H1 (cell line): Measurements from ENCODE around the gene DISC1. TPM values are rescaled to one million over a fixed set of nuclear protein-coding genes. Genes with fewer than 3 reads are reported as not detected.

Experiments
- CTCF ChIA-PET: fragments of 300-600 bp; sonication (Branson Sonifier 250); formaldehyde crosslinking; loops from one replicate; lab custom pipeline; 2021; ENCODE audit not compliant: partially characterized antibody; lab: Charles Lee
- POLR2A ChIA-PET: fragments of 300-600 bp; sonication (Branson Sonifier 250); formaldehyde crosslinking; loops from one replicate; lab custom pipeline; 2021; ENCODE audit warnings: inconsistent platforms; ENCODE audit not compliant: partially characterized antibody; lab: Charles Lee
- DNase-seq, 2 experiments: peaks; one replicate each; pipeline versions ENCODE4 v3.0.0 to v3.0.0-alpha.2; 2010 to 2022; ENCODE audit warnings: low spot score in 2 of 2, low read depth in 1 of 2, mixed read lengths in 1 of 2
- FAIRE-seq: peaks from 2 replicates; lab custom pipeline; 2011; peaks lifted over from hg19 to GRCh38; lab: Jason Lieb, UNC
- H2AFZ ChIP-seq: 2 replicates; pipeline ENCODE4 v1.8.1; 2012; ENCODE audit warnings: low read length, inconsistent platforms
- H2AK5ac ChIP-seq: 2 replicates; pipeline ENCODE4 v1.6.1; 2013; ENCODE audit warnings: low read depth, low read length
- H2BK120ac ChIP-seq: replicated peaks from 2 replicates; pipeline ENCODE3; 2013; ENCODE audit warnings: low read depth, low read length, inconsistent platforms
- H2BK12ac ChIP-seq: 2 replicates; pipeline ENCODE4 v1.6.1; 2013; ENCODE audit warnings: low read depth, low read length
- H2BK15ac ChIP-seq: 2 replicates; pipeline ENCODE4 v1.6.1; 2013; ENCODE audit warnings: low read length
- H2BK20ac ChIP-seq: 2 replicates; pipeline ENCODE4 v1.6.1; 2013; ENCODE audit warnings: low read length
- H2BK5ac ChIP-seq: 2 replicates; pipeline ENCODE4 v1.6.1; 2013; ENCODE audit warnings: low read depth, low read length
- H3K14ac ChIP-seq: 2 replicates; pipeline ENCODE4 v1.6.1; 2013; ENCODE audit warnings: inconsistent platforms; ENCODE audit not compliant: insufficient read length
- H3K18ac ChIP-seq: 2 replicates; pipeline ENCODE4 v1.6.1; 2013; ENCODE audit warnings: low read length; ENCODE audit errors: extremely low read depth
- H3K23ac ChIP-seq: 2 replicates; pipeline ENCODE4 v1.6.1; 2013; ENCODE audit warnings: inconsistent platforms; ENCODE audit not compliant: insufficient read length
- H3K23me2 ChIP-seq: 2 replicates; pipeline ENCODE4 v1.6.1; 2013; ENCODE audit warnings: low read depth, low read length
- H3K27ac ChIP-seq: 2 replicates; pipeline ENCODE4 v1.6.1; 2011; ENCODE audit warnings: low read depth, low read length, inconsistent platforms
- H3K27me3 ChIP-seq, 4 experiments: replicated peaks in 1 of 4; 1 replicate in 1 of 4; 2 replicates in 3 of 4; pipeline versions ENCODE4 v1.6.1 to v1.8.1; 2011 to 2013; ENCODE audit warnings: low read length in 3 of 4, mild to moderate bottlenecking in 3 of 4, inconsistent platforms in 2 of 4, mixed read lengths in 2 of 4, moderate library complexity in 1 of 4; ENCODE audit not compliant: control insufficient read depth in 3 of 4, insufficient read depth in 3 of 4; ENCODE audit errors: extremely low read depth in 1 of 4
- H3K36me3 ChIP-seq, 4 experiments: 2 replicates each; pipeline versions ENCODE4 v1.6.1 to v1.8.1; 2011 to 2013; ENCODE audit warnings: mild to moderate bottlenecking in 4 of 4, low read length in 3 of 4, moderate library complexity in 2 of 4, control low read depth in 1 of 4, inconsistent platforms in 1 of 4; ENCODE audit not compliant: insufficient read depth in 4 of 4, control insufficient read depth in 2 of 4
- H3K4ac ChIP-seq: replicated peaks from 2 replicates; pipeline ENCODE3; 2013; ENCODE audit warnings: low read length, low read depth, mixed read lengths, inconsistent platforms; ENCODE audit not compliant: insufficient read length
- H3K4me1 ChIP-seq, 4 experiments: replicated peaks in 1 of 4; 1 replicate in 1 of 4; 2 replicates in 3 of 4; pipeline versions ENCODE4 v1.6.1 to v1.8.1; 2011 to 2013; ENCODE audit warnings: low read length in 3 of 4, inconsistent platforms in 2 of 4, mixed read lengths in 1 of 4; ENCODE audit not compliant: insufficient read depth in 4 of 4, control insufficient read depth in 3 of 4
- H3K4me2 ChIP-seq, 2 experiments: 2 replicates each; pipeline versions ENCODE4 v1.6.1 to v1.8.1; 2011 to 2013; ENCODE audit warnings: low read depth in 2 of 2, low read length in 2 of 2, control low read depth in 1 of 2, inconsistent platforms in 1 of 2, mild to moderate bottlenecking in 1 of 2; ENCODE audit not compliant: insufficient read depth in 1 of 2
- H3K4me3 ChIP-seq, 4 experiments: fragments of 200-600, 300-600 bp in 1 of 4; sonication (generic), shearing (Covaris generic), sonication (Bioruptor Twin) in 1 of 4; 2 replicates each; pipeline versions ENCODE4 v1.5.1 to v1.8.1; 2011 to 2016; ENCODE audit warnings: low read length in 4 of 4, low read depth in 3 of 4, control low read depth in 2 of 4, inconsistent platforms in 2 of 4, mild to moderate bottlenecking in 2 of 4, mixed read lengths in 1 of 4, moderate library complexity in 1 of 4; ENCODE audit not compliant: insufficient read depth in 2 of 4; ENCODE audit errors: extremely low read depth in 1 of 4
- H3K56ac ChIP-seq: replicated peaks from 2 replicates; pipeline ENCODE3; 2013; ENCODE audit warnings: low read depth, mild to moderate bottlenecking, mixed read lengths, low read length, inconsistent platforms; ENCODE audit not compliant: insufficient read length
- H3K79me1 ChIP-seq: 2 replicates; pipeline ENCODE4 v1.6.1; 2013; ENCODE audit warnings: low read depth, low read length, control low read depth
- H3K79me2 ChIP-seq, 2 experiments: 2 replicates each; pipeline versions ENCODE4 v1.6.1 to v1.8.1; 2012 to 2013; ENCODE audit warnings: low read length in 2 of 2, mild to moderate bottlenecking in 2 of 2, inconsistent platforms in 1 of 2; ENCODE audit not compliant: insufficient read depth in 2 of 2, control insufficient read depth in 1 of 2
- H3K9ac ChIP-seq, 4 experiments: replicated peaks in 1 of 4; 1 replicate in 1 of 4; 2 replicates in 3 of 4; pipeline versions ENCODE4 v1.6.1 to v1.8.1; 2011 to 2013; ENCODE audit warnings: low read depth in 3 of 4, low read length in 3 of 4, control low read depth in 2 of 4, mild to moderate bottlenecking in 2 of 4, moderate library complexity in 2 of 4, inconsistent platforms in 1 of 4; ENCODE audit errors: extremely low read depth in 1 of 4
- H3K9me3 ChIP-seq, 2 experiments: 2 replicates each; pipeline versions ENCODE4 v1.6.1 to v1.8.1; 2012 to 2013; ENCODE audit warnings: mild to moderate bottlenecking in 2 of 2, moderate library complexity in 2 of 2, control low read depth in 1 of 2, inconsistent platforms in 1 of 2, low read depth in 1 of 2, low read length in 1 of 2, mixed read lengths in 1 of 2; ENCODE audit not compliant: insufficient read depth in 2 of 2
- H4K20me1 ChIP-seq, 2 experiments: replicated peaks in 1 of 2; 2 replicates each; pipeline versions ENCODE3 to v1.8.1; 2011 to 2013; ENCODE audit warnings: inconsistent platforms in 2 of 2, low read length in 2 of 2, mild to moderate bottlenecking in 1 of 2; ENCODE audit not compliant: insufficient read depth in 2 of 2, control insufficient read depth in 1 of 2
- H4K5ac ChIP-seq: 2 replicates; pipeline ENCODE4 v1.6.1; 2013; ENCODE audit warnings: low read length, low read depth, mixed read lengths, inconsistent platforms; ENCODE audit not compliant: insufficient read length
- H4K8ac ChIP-seq: 2 replicates; pipeline ENCODE4 v1.8.0; 2013; ENCODE audit warnings: mild to moderate bottlenecking, moderate library complexity, low read length, inconsistent platforms; ENCODE audit not compliant: insufficient read depth; ENCODE audit errors: extremely low read depth
- H4K91ac ChIP-seq: replicated peaks from 2 replicates; pipeline ENCODE3; 2013; ENCODE audit warnings: low read length, mixed read lengths, inconsistent platforms; ENCODE audit not compliant: insufficient read length
- HDAC2 ChIP-seq, 2 experiments: fragments of 300-600 bp in 1 of 2; sonication (generic) in 1 of 2; IDR thresholded peaks; 2 replicates each; pipeline ENCODE4 v1.6.1; 2011 to 2012; ENCODE audit warnings: low read depth in 2 of 2, low read length in 2 of 2, mild to moderate bottlenecking in 2 of 2, moderate library complexity in 2 of 2, borderline replicate concordance in 1 of 2, inconsistent platforms in 1 of 2
- WGBS, 2 experiments: shearing (Covaris generic) in 1 of 2; methylation state at CpG; one replicate each; pipeline versions ENCODE4 v1.1.6 to v1.1.7; 2013 to 2015; ENCODE audit warnings: low lambda C conversion rate in 2 of 2, mixed read lengths in 2 of 2, inconsistent platforms in 1 of 2, low coverage in 1 of 2, missing lambda C conversion rate in 1 of 2; ENCODE audit not compliant: insufficient replicate concordance in 2 of 2, insufficient coverage in 1 of 2, insufficient read length in 1 of 2; ENCODE audit errors: extremely low coverage in 1 of 2, missing lambda C conversion rate in 1 of 2; 5-methylcytosine and 5-hydroxymethylcytosine counted together
- polyA plus RNA-seq, 7 experiments: library from polyadenylated mRNA; depleted of rRNA in 3 of 7; stranded (reverse) in 5 of 7; unstranded in 2 of 7; fragments of >200 nt in 5 of 7; fragments of 200-250 nt in 2 of 7; gene quantifications; 1 replicate in 5 of 7; 2 replicates in 1 of 7; 4 replicates in 1 of 7; pipeline versions ENCODE4 v1.2.1 to v1.2.3, GENCODE V29; 2011 to 2013; ENCODE audit warnings: missing spikeins in 2 of 7, mixed read lengths in 2 of 7
- total RNA-seq: library from RNA; stranded (reverse); fragmentation: NEBNext Ultra II Directional; extraction: Animal tissue kit (Norgen Biotek cat#: 25700); gene quantifications from 2 replicates; pipeline ENCODE4 v1.2.1, GENCODE V29; 2021

The DISC1 gene
- total and polyA plus RNA-seq, 2 of the 8 experiments (the other 6 are each of a cell fraction or from before 2014, with no cell fraction given) = 1.1 to 3.5 TPM

DNA sequence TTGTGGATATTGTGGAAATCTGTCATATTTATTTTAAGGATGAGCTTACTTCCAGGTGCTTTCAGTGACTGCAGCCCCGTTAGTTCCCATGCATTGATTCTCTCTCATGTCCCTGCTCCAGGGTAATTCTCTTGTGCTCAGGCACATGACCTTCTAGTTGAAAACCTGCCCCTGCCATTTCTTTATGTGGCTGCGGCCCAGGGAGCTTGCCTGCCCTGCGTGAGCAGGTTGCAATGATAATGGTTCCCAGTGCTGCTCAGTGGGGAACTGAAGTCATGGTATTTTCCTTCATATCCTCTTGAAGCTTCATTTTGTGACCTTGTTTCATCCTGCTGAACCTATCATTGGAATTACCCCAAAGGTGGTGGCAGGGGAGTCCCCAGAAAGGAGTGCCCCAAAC is 229.8 kb downstream of the DISC1 start:
- Histone ChIP-seq H3K4me2 (peak overlapping the region in 1 of 2 experiments; percentile 7; a peak in 1 of 4 replicates), H3K18ac (no peak overlapping the region), H3K79me2 (no peaks in the 10 kb centered on the region), H2AK5ac (no peak overlapping the region), H4K91ac (no peak overlapping the region), H2AFZ (no peak overlapping the region), H2BK120ac (no peak overlapping the region), H3K9ac (no peak overlapping the region), H3K23ac (no peak overlapping the region), H3K27me3 (no peaks in the 10 kb centered on the region), H3K27ac (no peak overlapping the region), H4K20me1 (no peaks in the 10 kb centered on the region), H2BK15ac (no peak overlapping the region), H4K5ac (no peak overlapping the region), H4K8ac (no peak overlapping the region), H3K4ac (no peak overlapping the region), H3K9me3 (no peaks in the 10 kb centered on the region), H3K4me1 (peaks cover 0 to 18% (median 5%) of the 10 kb centered on the region in 4 experiments; a peak in 4 of 7 replicates), H2BK12ac (no peak overlapping the region), H3K23me2 (no peaks in the 10 kb centered on the region), H3K36me3 (no peaks in the 10 kb centered on the region), H2BK20ac (no peak overlapping the region), H3K14ac (no peak overlapping the region), H3K79me1 (no peaks in the 10 kb centered on the region), H3K56ac (no peak overlapping the region), H2BK5ac (no peak overlapping the region), H3K4me3 (no peak overlapping the region)
- POLR2A ChIA-PET = no interaction called here
- WGBS, 2 experiments = 44% methylated on average over 3 of the region's 3 CpGs; no CpG with 5 or more reads in 1 of the 2 experiments
- FAIRE-seq = no peak
- DNase-seq = no peak
- CTCF ChIA-PET = interaction anchor here (0.6 to 1.6 kb wide), 3 partner anchors 10 to 1095 kb away, joined by 3 to 6 read pairs (median 3); no protein-coding TSS in a partner anchor
- TF ChIP-seq HDAC2 (IDR thresholded peaks at IDR 0.05; ENCODE audit: borderline replicate concordance in 1 of 2, low read depth in 2 of 2, low read length in 2 of 2) = 0 out of 4 replicates have a peak, but pooled peaks of 1 of the 2 experiments have one; percentile 39
